Measurements from ENCODE around the gene NOL9. TPM values are rescaled to one million over a fixed set of nuclear protein-coding genes. Genes with fewer than 3 reads are reported as not detected.
A peak's percentile ranks its signal among the peaks of the same experiment; 100 is the strongest.

The NOL9 gene
- total and polyA plus RNA-seq, 9 of the 15 experiments (the other 6 are each of a cell fraction or from before 2014, with no cell fraction given), result 5.6 to 76.5 (median 47.3) TPM

- no peak for DNase-seq (ENCODE audit: extremely low read depth in 1 of 4, low spot score in 3 of 4)
- no peak overlapping the region for H3K27ac ChIP-seq (ENCODE audit: extremely low read depth, low read depth, low read length)
- H3K9me3 ChIP-seq (replicated peaks; ENCODE audit: control insufficient read depth, insufficient read depth, low read depth, low read length), result no peaks in the 10 kb centered on the region
- H3K4me2 ChIP-seq (ENCODE audit: insufficient read depth, low read length), result no peak overlapping the region
- no TSS peak for BruUV-seq (replicated peaks)
- peaks cover 40% of the 10 kb centered on the region for H4K20me1 ChIP-seq (replicated peaks; ENCODE audit: control insufficient read depth, insufficient read depth, low read length)
- peaks cover 0 to 55% of the 10 kb centered on the region in 2 experiments; a peak in 2 of 5 replicates for H3K4me1 ChIP-seq (replicated peaks in 1 of 2; ENCODE audit: control insufficient read depth in 2 of 2, insufficient read depth in 2 of 2, low read length in 2 of 2)
- ChIA-PET CTCF (ENCODE audit: low intra/inter-chr PET ratio) (no interaction called here), POLR2A (interaction anchor here (0.6 to 6.1 kb wide), 8 partner anchors 10 to 146 kb away, joined by 3 to 57 read pairs (median 4); partner anchors contain the start of genes NOL9 and TAS1R1)
- H3K27me3 ChIP-seq (ENCODE audit: control insufficient read depth in 2 of 2, insufficient read depth in 2 of 2, low read length in 2 of 2), result peaks cover 85 to 100% of the 10 kb centered on the region in 2 experiments
- no peak for FAIRE-seq
- no peak overlapping the region for H3K4me3 ChIP-seq
- TF ChIP-seq, protein P1, sequence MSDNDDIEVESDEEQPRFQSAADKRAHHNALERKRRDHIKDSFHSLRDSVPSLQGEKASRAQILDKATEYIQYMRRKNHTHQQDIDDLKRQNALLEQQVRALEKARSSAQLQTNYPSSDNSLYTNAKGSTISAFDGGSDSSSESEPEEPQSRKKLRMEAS (CRISPR knock-in tag; IDR thresholded peaks at IDR 0.05), result peak; percentile 17; the same call in 1 of the 2 replicates
- TF ChIP-seq GTF2F1 (IDR thresholded peaks at IDR 0.05; ENCODE audit: low read depth, low read length), result no peak
- TF ChIP-seq DNMT1 (IDR thresholded peaks at IDR 0.05), result no peak
- TF ChIP-seq ILF3 (IDR thresholded peaks at IDR 0.05; ENCODE audit: borderline replicate concordance), result no peak
- 0 out of 2 replicates have a peak, but pooled peaks have one; percentile 58 for TF ChIP-seq PTBP1 (IDR thresholded peaks at IDR 0.05; ENCODE audit: low read depth, low read length)
- TF ChIP-seq KDM1A (IDR thresholded peaks at IDR 0.05), result peak; percentile 24 to 45; a peak in 2 of 4 replicates
- TF ChIP-seq FOXP1 (CRISPR knock-in tag; IDR thresholded peaks at IDR 0.05), result 0 out of 2 replicates have a peak, but pooled peaks have one; percentile 28
- TF ChIP-seq RBFOX2 (IDR thresholded peaks at IDR 0.05; ENCODE audit: low read depth, low read length), result 0 out of 2 replicates have a peak, but pooled peaks have one; percentile 16
- TF ChIP-seq BCOR (IDR thresholded peaks at IDR 0.05), result peak; percentile 65; the same call in 1 of the 2 replicates
- H3K9me1 ChIP-seq (ENCODE audit: control insufficient read depth, insufficient read depth, low read length), result no peaks in the 10 kb centered on the region
- H2AFZ ChIP-seq (ENCODE audit: low read depth, low read length), result no peak overlapping the region
- intact Hi-C loops (cut with micrococcal nuclease) (no loop called here), in situ Hi-C loops (cut with MboI) (no loop called here)
- ATAC-seq, result no peak
- WGBS (ENCODE audit: insufficient coverage, low coverage, missing lambda C conversion rate), result 22% methylated on average over 30 of the region's 31 CpGs
- H3K9ac ChIP-seq (ENCODE audit: insufficient read depth in 1 of 2, low read depth in 2 of 2, low read length in 2 of 2), result peak overlapping the region in 1 of 2 experiments; percentile 62; a peak in 2 of 4 replicates
- no peaks in the 10 kb centered on the region for H3K36me3 ChIP-seq (ENCODE audit: control insufficient read depth, insufficient read depth, low read length)
- no peaks in the 10 kb centered on the region for H3K79me2 ChIP-seq (ENCODE audit: control insufficient read depth, insufficient read depth, low read length)
Measured at GRCh38 chr1:6505367-6506209, 48.7 kb downstream of the NOL9 start.
